Ovary (tissue), 9 donors: ENCODE data around the gene MMP28. TPM values are rescaled to one million over a fixed set of nuclear protein-coding genes. Genes with fewer than 3 reads are reported as not detected.

Experiments used
- DNase-seq, 5 donors: peaks; one replicate each; pipeline ENCODE4 v3.0.0-alpha.2; 2019 to 2020
- H3K27ac ChIP-seq, 2 donors: fragments of 200-600 bp; one replicate each; pipeline versions ENCODE4 v1.5.1 to v1.8.0; 2019 to 2022
- H3K27me3 ChIP-seq: fragments of 200-600 bp; one replicate; pipeline ENCODE4 v1.8.0; 2022
- H3K36me3 ChIP-seq: fragments of 200-600 bp; sonication (generic); one replicate; pipeline ENCODE4 v1.5.1; 2019
- H3K4me1 ChIP-seq: one replicate; pipeline ENCODE4 v1.8.1; 2013; ENCODE audit warnings: mild to moderate bottlenecking, moderate library complexity; ENCODE audit not compliant: insufficient read depth
- H3K4me3 ChIP-seq: fragments of 200-600 bp; sonication (generic); one replicate; pipeline ENCODE4 v1.5.1; 2017
- H3K9me3 ChIP-seq, 2 donors: fragments of 200-600 bp in 1 of 2; sonication (generic) in 1 of 2; one replicate each; pipeline versions ENCODE4 v1.5.1 to v1.8.1; 2013 to 2019; ENCODE audit warnings: mild to moderate bottlenecking in 1 of 2, moderate library complexity in 1 of 2
- CTCF ChIP-seq, 3 donors: fragments of 450-650 bp in 2 of 3; fragments of 200-600 bp in 1 of 3; IDR thresholded peaks; one replicate each; pipeline versions ENCODE4 v1.5.1 to v1.8.0; 2016 to 2022; ENCODE audit warnings: antibody characterized with exemption in 3 of 3, mild to moderate bottlenecking in 1 of 3
- EP300 ChIP-seq: sonication (generic); formaldehyde crosslinking; IDR thresholded peaks from one replicate; pipeline ENCODE4 v1.6.1; 2017; ENCODE audit warnings: antibody characterized with exemption
- POLR2A ChIP-seq: fragments of 450-650 bp; IDR thresholded peaks from one replicate; pipeline ENCODE4 v1.6.1; 2017; ENCODE audit warnings: antibody characterized with exemption, mild to moderate bottlenecking, moderate library complexity
- WGBS, 3 donors: extraction: QIAGEN DNeasy Blood & Tissue Kit in 1 of 3; methylation state at CpG; one replicate each; pipeline versions ENCODE4 v1.1.5 to v1.1.7; 2013 to 2017; 5-methylcytosine and 5-hydroxymethylcytosine counted together
- intact Hi-C, 4 donors: fragments of 100-400 bp; cut with DNase I; formaldehyde crosslinking; loops; one replicate each; pipeline versions ENCODE4 v1.11.0 to v1.15.1; 2022 to 2023
- polyA plus RNA-seq, 2 donors: library from polyadenylated mRNA; stranded (reverse); fragments of 200-250 nt in 1 of 2; fragments of 350-450 nt in 1 of 2; fragmentation: Illumina TruSeq in 1 of 2; extraction: RNeasy Lipid Tissue Mini Kit (QIAGEN cat#74804) in 1 of 2; gene quantifications; one replicate each; pipeline ENCODE4 v1.2.3, GENCODE V29; 2013 to 2014
- total RNA-seq, 7 donors: library from RNA; depleted of rRNA in 2 of 7; stranded (reverse); fragments of >200 nt in 2 of 7; fragmentation: NEBNext Ultra II Directional in 3 of 7; extraction: Animal tissue kit (Norgen Biotek cat#: 25700) in 3 of 7; gene quantifications; one replicate each; pipeline versions ENCODE4 v1.1.0 to v1.2.4, GENCODE V29; 2016 to 2023
- donor health status: DM: no; HTN: no; CAD: no; lungs with moderate emphysema.
- donor health status: DM: no; HTN: no; CAD: no.
- donor health status: Bipolar disorder and iron deficiency.
- donor health status: DM: yes; HTN: yes; CAD: no.
- donor health status: DM: no; HTN: no; CAD: no.
- donor health status: DM: yes; HTN: yes; CAD: no.

Gene MMP28
- total and polyA plus RNA-seq, 9 donors: 0.25 to 33.3 (median 3.5) TPM

DNA sequence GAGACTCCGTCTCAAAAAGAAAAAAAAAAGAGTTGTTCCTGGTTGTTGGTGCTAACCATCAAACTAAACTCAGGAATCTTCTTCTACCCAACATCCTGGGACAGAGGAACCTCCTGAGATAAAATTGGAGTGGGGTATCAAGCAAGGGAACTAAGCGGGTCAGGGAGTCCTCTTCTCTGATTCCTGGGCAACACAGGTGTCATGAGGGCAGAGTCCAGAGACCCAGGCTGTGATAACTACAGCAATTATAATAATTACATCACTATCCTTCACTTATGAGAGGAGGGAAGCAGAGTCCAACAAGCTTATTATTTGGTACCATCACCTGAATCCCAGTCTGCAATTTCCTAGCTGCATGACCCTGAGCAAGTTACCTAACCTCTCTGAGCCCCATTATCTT is 26.6 kb downstream of the MMP28 start:
- Histone ChIP-seq H3K4me3 (no peak overlapping the region), H3K9me3 (no peaks in the 10 kb centered on the region), H3K4me1 (peaks cover 3% of the 10 kb centered on the region), H3K27me3 (no peaks in the 10 kb centered on the region), H3K27ac (no peak overlapping the region), H3K36me3 (no peaks in the 10 kb centered on the region)
- intact Hi-C loops: loop anchor here in 1 of 4 donors (5.0 to 10.0 kb wide), 2 partner anchors 39 to 716 kb away; partner anchors contain the start of genes TAF15 and ZNHIT3
- no peak for TF ChIP-seq POLR2A
- no peak for TF ChIP-seq EP300
- no peak for TF ChIP-seq CTCF (IDR thresholded peaks at IDR 0.05)
- whole genome bisulfite sequencing, 3 donors: 88 to 89% (median 89%) methylated on average over 2 of the region's 2 CpGs
- no peak for DNase-seq

DNA sequence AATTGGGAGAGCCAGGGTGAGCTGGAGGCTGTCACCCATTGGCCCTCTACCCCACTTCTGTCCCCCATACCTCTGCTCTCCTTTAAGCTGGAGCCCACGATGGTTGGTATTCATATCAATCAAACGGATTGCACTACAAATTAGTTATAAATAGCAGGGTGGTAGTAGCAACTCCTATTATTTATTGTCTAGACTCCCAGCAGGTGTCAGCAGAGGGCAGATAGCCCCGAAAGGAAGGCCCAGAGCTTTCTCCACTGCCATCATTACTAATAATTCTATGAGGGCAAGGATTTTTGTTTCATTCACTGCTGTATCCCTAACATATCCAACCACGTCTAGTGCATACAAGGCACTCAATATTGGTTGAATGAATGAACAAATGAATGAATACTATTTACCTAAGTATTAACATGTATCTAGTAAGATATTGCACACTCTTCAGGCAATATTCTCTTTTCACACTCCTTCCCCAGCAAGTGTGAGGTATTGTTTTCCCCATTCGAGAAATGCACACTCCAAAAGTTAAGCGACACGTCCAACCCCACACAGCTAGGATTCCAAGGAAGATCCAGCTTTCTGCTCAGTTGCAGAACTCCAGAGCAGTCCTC is 28.4 kb downstream of the MMP28 start:
- Histone ChIP-seq H3K4me3 (no peak overlapping the region), H3K27ac (no peak overlapping the region), H3K9me3 (no peaks in the 10 kb centered on the region), H3K4me1 (peaks cover 3% of the 10 kb centered on the region), H3K36me3 (no peaks in the 10 kb centered on the region), H3K27me3 (no peaks in the 10 kb centered on the region)
- no peak for DNase-seq
- WGBS, 3 donors: 46 to 53% (median 52%) methylated on average over 7 of the region's 7 CpGs
- no peak for TF ChIP-seq POLR2A
- TF ChIP-seq CTCF (IDR thresholded peaks at IDR 0.05): no peak
- no peak for TF ChIP-seq EP300
- intact Hi-C loops: loop anchor here in 1 of 4 donors (5.0 to 10.0 kb wide), 2 partner anchors 40 to 718 kb away; partner anchors contain the start of genes TAF15 and ZNHIT3

DNA sequence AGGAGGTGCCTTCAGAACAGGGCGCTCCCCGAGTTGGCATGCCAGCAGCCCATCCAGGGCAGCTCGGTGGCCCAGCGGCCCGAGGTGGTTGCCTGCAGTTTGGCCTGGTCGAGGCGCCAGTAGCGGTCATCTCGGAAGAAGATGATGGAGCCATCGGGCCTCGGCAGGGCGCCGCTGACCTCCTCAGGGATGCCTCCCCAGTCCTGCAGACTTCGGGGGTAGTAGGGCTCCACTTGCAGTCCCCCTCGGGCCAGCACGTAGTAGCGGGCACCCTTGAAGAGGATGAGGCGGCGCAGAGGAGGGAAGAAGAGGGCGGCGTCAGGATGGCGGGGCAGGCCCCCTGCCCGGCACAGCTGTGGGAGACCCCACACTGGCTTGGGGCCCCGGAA is 29.0 kb downstream of the MMP28 start:
- no peak overlapping the region for H3K27ac ChIP-seq
- no peak overlapping the region for H3K4me3 ChIP-seq
- peaks cover 3% of the 10 kb centered on the region for H3K4me1 ChIP-seq
- TF ChIP-seq CTCF (IDR thresholded peaks at IDR 0.05): no peak
- TF ChIP-seq EP300: no peak
- no peak for TF ChIP-seq POLR2A
- WGBS, 3 donors: 89 to 93% (median 91%) methylated on average over 23 to 24 of the region's 24 CpGs
- no peak for DNase-seq
- intact Hi-C loops: loop anchor here in 1 of 4 donors (5.0 to 10.0 kb wide), 2 partner anchors 41 to 718 kb away; partner anchors contain the start of genes TAF15 and ZNHIT3
- H3K9me3 ChIP-seq: no peaks in the 10 kb centered on the region
- no peaks in the 10 kb centered on the region for H3K27me3 ChIP-seq
- no peaks in the 10 kb centered on the region for H3K36me3 ChIP-seq

DNA sequence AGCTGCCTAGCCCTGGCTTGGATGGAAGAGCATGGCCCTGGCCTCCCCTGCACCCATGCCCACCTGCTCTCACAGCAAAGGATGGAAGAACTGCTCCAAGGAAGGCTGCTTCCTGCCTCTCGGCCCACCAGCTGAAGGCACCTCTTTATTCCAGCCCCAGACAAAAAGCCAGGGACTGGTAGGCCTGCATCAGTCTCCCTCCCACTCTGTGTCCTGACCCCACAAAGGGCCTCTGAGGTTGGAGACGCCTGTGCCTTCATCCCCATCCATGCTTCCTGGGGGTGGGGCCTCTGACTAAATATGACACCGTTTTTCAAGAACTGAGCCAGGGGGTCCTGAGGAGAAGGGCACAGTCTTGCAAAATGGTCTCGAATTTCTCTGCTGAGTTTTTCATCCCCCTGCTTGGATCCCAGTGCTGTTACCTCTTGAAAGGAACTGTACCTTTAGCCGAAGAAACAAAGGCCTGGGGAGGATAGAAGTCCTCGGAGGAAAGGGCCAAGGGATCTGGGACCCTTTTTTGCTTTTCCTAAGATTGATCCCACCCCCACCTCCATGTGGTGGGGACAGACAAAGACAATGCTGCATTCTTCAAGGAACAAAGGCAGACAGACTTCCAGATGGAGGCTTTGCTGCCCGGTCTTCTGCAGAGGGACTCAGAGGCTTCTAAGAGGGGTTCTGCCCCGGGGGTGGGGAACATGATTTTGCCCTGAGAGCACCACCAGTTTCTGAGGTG is 29.5 kb downstream of the MMP28 start:
- no peaks in the 10 kb centered on the region for H3K9me3 ChIP-seq
- 62 to 73% (median 71%) methylated on average over 8 of the region's 8 CpGs for WGBS, 3 donors
- no peaks in the 10 kb centered on the region for H3K27me3 ChIP-seq
- H3K27ac ChIP-seq: no peak overlapping the region
- H3K4me3 ChIP-seq: no peak overlapping the region
- intact Hi-C loops: loop anchor here in 3 of 4 donors (2.0 to 10.0 kb wide), 3 partner anchors 39 to 719 kb away; partner anchors contain the start of genes TAF15 (in 1 of the 3) and ZNHIT3 (in 1 of the 3)
- peaks cover 3% of the 10 kb centered on the region for H3K4me1 ChIP-seq
- TF ChIP-seq POLR2A: no peak
- no peak for DNase-seq
- no peaks in the 10 kb centered on the region for H3K36me3 ChIP-seq
